Neuronal stem cell (in vitro differentiated cells): ENCODE results near the gene APOBEC3H.

Source experiments
- DNase-seq: peaks from one replicate; pipeline ENCODE4 v3.0.0-alpha.2; 2013; ENCODE audit warnings: low spot score
- H2AFZ ChIP-seq: one replicate; pipeline ENCODE4 v1.6.1; 2013; ENCODE audit warnings: mild to moderate bottlenecking, low read length, inconsistent platforms
- H2AK5ac ChIP-seq: 2 replicates; pipeline ENCODE4 v1.6.1; 2013; ENCODE audit warnings: low read depth, mild to moderate bottlenecking, inconsistent platforms, low read length, moderate library complexity, mixed read lengths
- H2BK120ac ChIP-seq: 2 replicates; pipeline ENCODE4 v1.6.1; 2013; ENCODE audit warnings: low read depth, mild to moderate bottlenecking, inconsistent platforms, low read length, moderate library complexity, mixed read lengths
- H2BK12ac ChIP-seq: one replicate; pipeline ENCODE4 v1.6.1; 2013; ENCODE audit warnings: low read length, inconsistent platforms
- H2BK15ac ChIP-seq: 2 replicates; pipeline ENCODE4 v1.6.1; 2013; ENCODE audit warnings: mild to moderate bottlenecking, low read length, inconsistent platforms, mixed read lengths
- H2BK5ac ChIP-seq: one replicate; pipeline ENCODE4 v1.6.1; 2013; ENCODE audit warnings: inconsistent platforms, mild to moderate bottlenecking, low read length, moderate library complexity
- H3K14ac ChIP-seq: one replicate; pipeline ENCODE4 v1.6.1; 2013; ENCODE audit warnings: low read length, inconsistent platforms
- H3K18ac ChIP-seq: 2 replicates; pipeline ENCODE4 v1.6.1; 2013; ENCODE audit warnings: low read length, inconsistent platforms
- H3K23ac ChIP-seq: 2 replicates; pipeline ENCODE4 v1.6.1; 2013; ENCODE audit warnings: low read depth, mild to moderate bottlenecking, mixed read lengths, low read length, inconsistent platforms; ENCODE audit not compliant: poor library complexity
- H3K27ac ChIP-seq: replicated peaks from 3 replicates; pipeline ENCODE4 v1.5.1; 2013; ENCODE audit warnings: low read length, inconsistent platforms
- H3K27me3 ChIP-seq, 3 experiments: 2 replicates each; pipeline ENCODE4 v1.6.1; 2013; ENCODE audit warnings: low read length in 3 of 3, mild to moderate bottlenecking in 2 of 3, inconsistent platforms in 1 of 3, low read depth in 1 of 3, mixed read lengths in 1 of 3, moderate library complexity in 1 of 3; ENCODE audit not compliant: control insufficient read depth in 3 of 3, insufficient read depth in 3 of 3
- H3K36me3 ChIP-seq, 2 donors: replicated peaks in 1 of 2; 2 replicates each; pipeline ENCODE4 v1.6.1; 2013; ENCODE audit warnings: low read length in 2 of 2; ENCODE audit not compliant: control insufficient read depth in 2 of 2, insufficient read depth in 2 of 2
- H3K4ac ChIP-seq: 2 replicates; pipeline ENCODE4 v1.6.1; 2013; ENCODE audit warnings: inconsistent platforms, mild to moderate bottlenecking, low read length, moderate library complexity
- H3K4me1 ChIP-seq, 2 donors: 1 replicate in 1 of 2; 2 replicates in 1 of 2; pipeline ENCODE4 v1.6.1; 2013; ENCODE audit warnings: low read length in 2 of 2, low read depth in 1 of 2; ENCODE audit not compliant: control insufficient read depth in 2 of 2, insufficient read depth in 1 of 2
- H3K4me2 ChIP-seq: one replicate; pipeline ENCODE4 v1.6.1; 2013; ENCODE audit warnings: mild to moderate bottlenecking, low read length, inconsistent platforms; ENCODE audit not compliant: insufficient read depth, poor library complexity, severe bottlenecking
- H3K4me3 ChIP-seq, 2 donors: 2 replicates each; pipeline ENCODE4 v1.5.1; 2013; ENCODE audit warnings: low read length in 2 of 2, mild to moderate bottlenecking in 2 of 2, inconsistent platforms in 1 of 2, moderate library complexity in 1 of 2
- H3K79me1 ChIP-seq: one replicate; pipeline ENCODE4 v1.6.1; 2013; ENCODE audit warnings: low read depth, mild to moderate bottlenecking, inconsistent platforms, low read length, moderate library complexity
- H3K9ac ChIP-seq: one replicate; pipeline ENCODE4 v1.6.1; 2013; ENCODE audit warnings: mild to moderate bottlenecking, low read depth, low read length, inconsistent platforms; ENCODE audit not compliant: poor library complexity
- H3K9me3 ChIP-seq, 2 donors: replicated peaks in 1 of 2; 2 replicates each; pipeline versions ENCODE3 to v1.6.1; 2013; ENCODE audit warnings: low read length in 2 of 2, mild to moderate bottlenecking in 2 of 2, inconsistent platforms in 1 of 2, low read depth in 1 of 2, mixed read lengths in 1 of 2, moderate library complexity in 1 of 2; ENCODE audit not compliant: control insufficient read depth in 2 of 2, insufficient read depth in 1 of 2
- H4K8ac ChIP-seq: one replicate; pipeline ENCODE4 v1.6.1; 2013; ENCODE audit warnings: low read depth, mild to moderate bottlenecking, inconsistent platforms, low read length, moderate library complexity
- H4K91ac ChIP-seq: one replicate; pipeline ENCODE4 v1.6.1; 2013; ENCODE audit warnings: low read length, low read depth, mild to moderate bottlenecking, inconsistent platforms; ENCODE audit not compliant: poor library complexity
- WGBS, 2 donors: extraction: QIAGEN DNeasy Blood & Tissue Kit; methylation state at CpG; one replicate each; pipeline ENCODE4 v1.1.7; 2013; ENCODE audit warnings: missing lambda C conversion rate in 2 of 2, mixed read lengths in 1 of 2; ENCODE audit not compliant: insufficient read length in 2 of 2, insufficient replicate concordance in 1 of 2; ENCODE audit errors: extremely low coverage in 2 of 2; 5-methylcytosine and 5-hydroxymethylcytosine counted together

APOBEC3H gene

GRCh38 chr22:39110631-39111561 lies 13.9 kb downstream of the APOBEC3H start:
- Histone ChIP-seq H2AK5ac (no peak overlapping the region), H3K27ac (peak overlapping the region; percentile 29), H2BK120ac (no peak overlapping the region), H4K8ac (no peak overlapping the region), H3K23ac (no peak overlapping the region), H2AFZ (peak overlapping the region; percentile 77), H3K79me1 (no peaks in the 10 kb centered on the region), H3K9me3 (no peaks in the 10 kb centered on the region), H3K4me1 (peaks cover 9 to 13% of the 10 kb centered on the region in 2 donors), H4K91ac (no peak overlapping the region), H3K36me3 (no peaks in the 10 kb centered on the region), H3K4me3 (no peak overlapping the region), H3K4me2 (no peak overlapping the region), H3K14ac (no peak overlapping the region), H2BK5ac (no peak overlapping the region), H2BK15ac (no peak overlapping the region), H2BK12ac (no peak overlapping the region), H3K4ac (no peak overlapping the region), H3K18ac (peak overlapping the region; percentile 81), H3K27me3 (peaks cover 0 to 26% (median 0%) of the 10 kb centered on the region in 3 experiments), H3K9ac (no peak overlapping the region)
- DNase-seq: no peak
- WGBS, 2 donors: no CpG with 5 or more reads among the region's 15 CpGs

GRCh38 chr22:39114112-39114511 lies 17.1 kb downstream of the APOBEC3H start:
- Histone ChIP-seq H3K27ac (no peak overlapping the region), H2BK12ac (no peak overlapping the region), H2AK5ac (no peak overlapping the region), H3K4me2 (no peak overlapping the region), H3K4ac (no peak overlapping the region), H4K91ac (no peak overlapping the region), H3K14ac (no peak overlapping the region), H2BK15ac (no peak overlapping the region), H3K27me3 (peaks cover 0 to 44% (median 0%) of the 10 kb centered on the region in 3 experiments), H3K9me3 (no peaks in the 10 kb centered on the region), H3K23ac (no peak overlapping the region), H3K79me1 (no peaks in the 10 kb centered on the region), H3K36me3 (no peaks in the 10 kb centered on the region), H3K9ac (no peak overlapping the region), H3K4me1 (peaks cover 9 to 13% of the 10 kb centered on the region in 2 donors), H2AFZ (no peak overlapping the region), H4K8ac (no peak overlapping the region), H3K4me3 (no peak overlapping the region), H2BK120ac (no peak overlapping the region), H3K18ac (no peak overlapping the region), H2BK5ac (no peak overlapping the region)
- DNase-seq: no peak
- whole genome bisulfite sequencing, 2 donors: no CpG with 5 or more reads among the region's 6 CpGs

GRCh38 chr22:39115570-39115969 lies 18.5 kb downstream of the APOBEC3H start:
- H2BK120ac ChIP-seq: no peak overlapping the region
- H2AFZ ChIP-seq: no peak overlapping the region
- no peak overlapping the region for H3K27ac ChIP-seq
- H2BK15ac ChIP-seq: no peak overlapping the region
- H3K27me3 ChIP-seq: peaks cover 0 to 44% (median 0%) of the 10 kb centered on the region in 3 experiments
- no peak overlapping the region for H3K4me3 ChIP-seq
- WGBS, 2 donors: no CpG with 5 or more reads among the region's 2 CpGs
- H3K4me1 ChIP-seq: peaks cover 9 to 13% of the 10 kb centered on the region in 2 donors
- H2BK5ac ChIP-seq: no peak overlapping the region
- no peak overlapping the region for H4K8ac ChIP-seq
- no peaks in the 10 kb centered on the region for H3K36me3 ChIP-seq
- no peaks in the 10 kb centered on the region for H3K79me1 ChIP-seq
- H2AK5ac ChIP-seq: no peak overlapping the region
- no peaks in the 10 kb centered on the region for H3K9me3 ChIP-seq
- no peak overlapping the region for H4K91ac ChIP-seq
- no peak overlapping the region for H3K9ac ChIP-seq
- no peak overlapping the region for H3K14ac ChIP-seq
- no peak overlapping the region for H3K4ac ChIP-seq
- H2BK12ac ChIP-seq: no peak overlapping the region
- H3K4me2 ChIP-seq: no peak overlapping the region
- H3K18ac ChIP-seq: no peak overlapping the region
- no peak overlapping the region for H3K23ac ChIP-seq
- no peak for DNase-seq

- WGBS, 2 donors: no CpG with 5 or more reads among the region's 9 CpGs
- Histone ChIP-seq H2BK12ac (no peak overlapping the region), H3K27ac (no peak overlapping the region), H3K9ac (no peak overlapping the region), H2BK120ac (no peak overlapping the region), H3K18ac (no peak overlapping the region), H3K4me2 (no peak overlapping the region), H3K14ac (no peak overlapping the region), H3K36me3 (no peaks in the 10 kb centered on the region), H3K27me3 (peaks cover 0 to 44% (median 0%) of the 10 kb centered on the region in 3 experiments), H3K79me1 (no peaks in the 10 kb centered on the region), H2AFZ (no peak overlapping the region), H4K8ac (no peak overlapping the region), H2BK15ac (no peak overlapping the region), H2AK5ac (no peak overlapping the region), H2BK5ac (no peak overlapping the region), H3K4ac (no peak overlapping the region), H4K91ac (no peak overlapping the region), H3K4me1 (peaks cover 5 to 8% of the 10 kb centered on the region in 2 donors), H3K4me3 (no peak overlapping the region), H3K9me3 (no peaks in the 10 kb centered on the region), H3K23ac (no peak overlapping the region)
- no peak for DNase-seq
These were observed 19.1 kb downstream of the APOBEC3H start for GRCh38 chr22:39115977-39116621.
